CD4-positive, alpha-beta T cell treated with Interleukin-6 at 100 ng/mL for 8 hours (primary cell): Measurements from ENCODE around the gene VIPR1.
A peak's percentile ranks its signal among the peaks of the same experiment; 100 is the strongest.

Experiments used
- DNase-seq: peaks from one replicate; pipeline ENCODE4 v3.0.0-alpha.2; 2020; ENCODE audit warnings: mixed read lengths, low spot score

The VIPR1 gene

GRCh38 chr3:42513121-42513520, 10.7 kb downstream of the VIPR1 start:
- no peak for DNase-seq

- DNase-seq: no peak
Measured at GRCh38 chr3:42513521-42513920, 11.1 kb downstream of the VIPR1 start.

GRCh38 chr3:42514876-42515275, 12.4 kb downstream of the VIPR1 start:
- no peak for DNase-seq

GRCh38 chr3:42515391-42515916, 13.0 kb downstream of the VIPR1 start:
- DNase-seq: no peak

GRCh38 chr3:42515976-42516375, 13.5 kb downstream of the VIPR1 start:
- DNase-seq: no peak

GRCh38 chr3:42516443-42516842, 14.0 kb downstream of the VIPR1 start:
- DNase-seq: no peak

GRCh38 chr3:42517117-42517516, 14.7 kb downstream of the VIPR1 start:
- DNase-seq: no peak

GRCh38 chr3:42518800-42519567, 16.5 kb downstream of the VIPR1 start:
- DNase-seq: peak; percentile 48

- DNase-seq: no peak
Measured at GRCh38 chr3:42519568-42519962, 17.1 kb downstream of the VIPR1 start.

- DNase-seq: no peak
Measured at GRCh38 chr3:42520336-42520735, 17.9 kb downstream of the VIPR1 start.

GRCh38 chr3:42520906-42521305, 18.5 kb downstream of the VIPR1 start:
- DNase-seq: no peak

- DNase-seq: no peak
Measured at GRCh38 chr3:42524751-42525150, 22.3 kb downstream of the VIPR1 start.

- no peak for DNase-seq
Measured at GRCh38 chr3:42525212-42525611, 22.8 kb downstream of the VIPR1 start.

- DNase-seq: no peak
Measured at GRCh38 chr3:42525736-42526345, 23.4 kb downstream of the VIPR1 start.

GRCh38 chr3:42526616-42527367, 24.3 kb downstream of the VIPR1 start:
- peak; percentile 57 for DNase-seq

GRCh38 chr3:42527368-42527917, 25.0 kb downstream of the VIPR1 start:
- DNase-seq: no peak

GRCh38 chr3:42529468-42529867, 27.0 kb downstream of the VIPR1 start:
- peak; percentile 46 for DNase-seq

- no peak for DNase-seq
Measured at GRCh38 chr3:42530073-42530472, 27.6 kb downstream of the VIPR1 start.

- DNase-seq: no peak
Measured at GRCh38 chr3:42531470-42531869, 29.0 kb downstream of the VIPR1 start.

- no peak for DNase-seq
Measured at GRCh38 chr3:42532229-42532628, 29.8 kb downstream of the VIPR1 start.

GRCh38 chr3:42533161-42533897, 30.9 kb downstream of the VIPR1 start:
- DNase-seq: no peak
